Measurements from ENCODE around the gene KIAA1755.

KIAA1755 gene

DNA sequence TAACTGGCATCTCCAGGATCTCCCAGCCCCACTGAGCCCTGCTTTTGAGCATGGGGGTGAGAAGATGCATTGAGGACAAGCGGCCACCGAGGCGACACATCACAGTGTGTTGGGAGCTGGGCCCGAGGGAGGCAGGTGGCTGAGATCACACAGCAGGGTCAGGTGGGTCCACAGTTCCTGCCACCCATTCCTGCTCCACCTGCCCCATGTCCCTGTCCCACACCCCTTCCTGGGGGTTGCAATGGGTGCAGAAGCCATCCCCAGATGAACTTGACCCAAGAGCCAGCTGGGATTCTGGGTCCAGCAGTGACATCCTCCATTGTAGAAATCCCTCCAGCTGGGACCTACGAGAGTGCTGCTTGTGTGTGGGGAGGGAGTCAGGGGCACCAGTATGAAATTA, 96.5 kb downstream of the KIAA1755 start:
- DNase-seq, result no peak

DNA sequence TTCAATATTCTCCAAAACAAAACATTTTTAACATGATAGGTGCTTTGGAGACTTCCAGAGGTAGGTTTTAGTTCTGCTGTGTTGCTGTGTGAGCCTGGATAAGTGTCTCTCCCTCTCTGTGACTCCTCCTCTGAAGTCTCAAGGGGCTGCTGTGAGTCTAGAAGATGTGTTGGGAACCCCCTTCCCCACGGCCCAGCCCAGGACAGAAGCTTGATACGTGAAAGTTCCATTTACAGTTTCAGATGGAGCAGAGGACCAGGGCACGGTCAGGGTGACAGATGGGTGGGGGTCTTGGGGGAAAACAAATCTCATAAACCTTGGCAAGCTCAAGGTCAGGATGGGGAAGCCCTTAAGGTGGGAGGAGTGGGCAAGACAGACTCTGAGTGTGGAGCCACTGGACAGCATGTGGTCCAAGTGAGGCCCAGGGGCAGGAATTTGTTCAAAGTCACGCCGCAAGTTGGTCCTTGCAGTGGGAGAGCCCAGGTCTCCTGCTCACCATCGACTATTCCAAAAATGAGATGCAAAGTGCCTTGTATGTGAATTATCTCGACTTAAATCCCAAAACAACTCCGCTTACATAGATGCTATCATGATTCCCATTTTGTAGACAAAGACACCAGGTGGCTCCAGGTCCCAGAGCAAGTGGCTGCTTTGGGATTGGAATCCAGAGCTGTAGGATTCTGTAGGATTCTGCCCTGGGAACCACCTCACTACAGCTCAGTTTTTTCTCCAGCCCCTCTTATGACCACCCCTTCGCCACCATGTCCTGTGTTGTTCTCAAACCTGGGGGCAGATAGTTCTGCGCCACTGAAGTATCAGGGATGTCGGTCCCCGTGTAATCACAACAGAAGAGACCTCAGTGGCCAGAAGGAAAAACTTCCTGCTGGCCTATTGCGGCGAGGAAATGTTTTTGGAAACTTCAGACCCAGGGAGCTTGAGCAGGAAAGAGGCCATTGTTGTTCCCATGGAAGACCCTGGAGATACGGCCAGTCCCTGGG, 97.4 kb downstream of the KIAA1755 start:
- DNase-seq, result no peak

DNA sequence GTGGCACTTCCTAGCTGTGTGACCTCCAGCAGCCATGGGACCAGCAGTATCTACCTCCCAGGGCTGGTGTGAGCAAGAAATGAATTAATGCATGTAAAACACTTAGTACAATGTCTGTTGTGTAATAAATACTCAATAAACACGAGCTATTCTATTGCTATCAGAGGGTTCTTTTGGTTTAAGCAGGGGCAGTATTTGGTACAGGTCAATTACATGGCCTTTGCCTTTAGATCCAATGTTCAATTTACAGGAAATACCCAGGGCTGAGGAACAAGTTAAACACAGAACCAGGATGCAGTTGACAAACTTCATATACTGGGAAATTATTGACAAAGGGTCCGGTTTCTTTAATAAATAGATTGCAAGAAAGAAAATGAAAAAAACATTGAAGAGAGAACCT, 98.4 kb downstream of the KIAA1755 start:
- DNase-seq, result no peak

DNA sequence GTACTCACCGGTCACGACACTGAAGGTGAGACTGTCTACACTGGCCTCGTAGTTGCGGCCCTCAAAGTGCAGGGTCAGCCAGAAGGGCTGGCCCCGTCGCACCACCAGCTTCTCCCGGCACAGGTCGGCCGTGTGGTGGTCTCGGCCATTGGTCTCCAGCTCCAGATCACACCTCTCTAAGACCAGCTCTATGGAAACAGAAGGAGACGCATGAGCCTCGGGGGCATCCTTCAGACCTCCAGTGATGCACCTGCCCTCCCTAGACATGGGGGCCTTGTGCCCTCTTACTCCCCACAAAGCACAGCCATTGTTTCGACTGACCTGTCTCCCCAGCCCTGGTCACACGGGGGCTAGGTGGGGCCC, 99.1 kb downstream of the KIAA1755 start:
- DNase-seq, result no peak
